NB4 (cell line): Measurements from ENCODE around the gene HADHB.

Experiments used
- MYC ChIP-seq: IDR thresholded peaks from 2 replicates; pipeline ENCODE4 v1.6.1; 2011; ENCODE audit warnings: low read depth, low read length
- POLR2A ChIP-seq: IDR thresholded peaks from 2 replicates; pipeline ENCODE4 v1.6.1; 2011; ENCODE audit warnings: mild to moderate bottlenecking; ENCODE audit not compliant: insufficient read length; ENCODE audit errors: extremely low read depth
- TF ChIP-seq, protein P1 (sequence below): IDR thresholded peaks from one replicate; pipeline ENCODE4 v1.5.1; 2012; ENCODE audit warnings: low read depth, low read length

DNA sequence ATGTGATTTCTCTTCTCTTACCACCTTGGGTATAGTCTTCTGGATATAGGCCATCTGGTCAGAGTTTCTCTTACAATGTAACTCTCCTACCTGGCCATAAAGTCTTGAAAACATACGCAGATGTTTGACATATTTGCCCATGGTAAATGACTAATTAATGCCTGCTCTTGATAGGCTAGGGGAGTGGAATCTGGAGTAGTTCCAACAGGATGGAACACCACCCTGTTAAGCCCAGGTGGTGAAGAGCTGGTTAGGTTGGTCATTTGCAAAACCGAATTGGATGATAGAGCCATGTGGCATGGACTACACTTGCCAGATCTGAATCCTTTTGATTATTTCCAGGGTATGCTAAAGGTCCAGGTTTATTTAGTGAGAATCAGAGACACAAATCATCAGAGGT lies 36.5 kb downstream of the HADHB start:
- TF ChIP-seq, protein P1, sequence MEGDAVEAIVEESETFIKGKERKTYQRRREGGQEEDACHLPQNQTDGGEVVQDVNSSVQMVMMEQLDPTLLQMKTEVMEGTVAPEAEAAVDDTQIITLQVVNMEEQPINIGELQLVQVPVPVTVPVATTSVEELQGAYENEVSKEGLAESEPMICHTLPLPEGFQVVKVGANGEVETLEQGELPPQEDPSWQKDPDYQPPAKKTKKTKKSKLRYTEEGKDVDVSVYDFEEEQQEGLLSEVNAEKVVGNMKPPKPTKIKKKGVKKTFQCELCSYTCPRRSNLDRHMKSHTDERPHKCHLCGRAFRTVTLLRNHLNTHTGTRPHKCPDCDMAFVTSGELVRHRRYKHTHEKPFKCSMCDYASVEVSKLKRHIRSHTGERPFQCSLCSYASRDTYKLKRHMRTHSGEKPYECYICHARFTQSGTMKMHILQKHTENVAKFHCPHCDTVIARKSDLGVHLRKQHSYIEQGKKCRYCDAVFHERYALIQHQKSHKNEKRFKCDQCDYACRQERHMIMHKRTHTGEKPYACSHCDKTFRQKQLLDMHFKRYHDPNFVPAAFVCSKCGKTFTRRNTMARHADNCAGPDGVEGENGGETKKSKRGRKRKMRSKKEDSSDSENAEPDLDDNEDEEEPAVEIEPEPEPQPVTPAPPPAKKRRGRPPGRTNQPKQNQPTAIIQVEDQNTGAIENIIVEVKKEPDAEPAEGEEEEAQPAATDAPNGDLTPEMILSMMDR = no peak
- TF ChIP-seq POLR2A (no peak), MYC (no peak)
